ENCODE measurements around the gene SAYSD1.

SAYSD1 gene

DNA sequence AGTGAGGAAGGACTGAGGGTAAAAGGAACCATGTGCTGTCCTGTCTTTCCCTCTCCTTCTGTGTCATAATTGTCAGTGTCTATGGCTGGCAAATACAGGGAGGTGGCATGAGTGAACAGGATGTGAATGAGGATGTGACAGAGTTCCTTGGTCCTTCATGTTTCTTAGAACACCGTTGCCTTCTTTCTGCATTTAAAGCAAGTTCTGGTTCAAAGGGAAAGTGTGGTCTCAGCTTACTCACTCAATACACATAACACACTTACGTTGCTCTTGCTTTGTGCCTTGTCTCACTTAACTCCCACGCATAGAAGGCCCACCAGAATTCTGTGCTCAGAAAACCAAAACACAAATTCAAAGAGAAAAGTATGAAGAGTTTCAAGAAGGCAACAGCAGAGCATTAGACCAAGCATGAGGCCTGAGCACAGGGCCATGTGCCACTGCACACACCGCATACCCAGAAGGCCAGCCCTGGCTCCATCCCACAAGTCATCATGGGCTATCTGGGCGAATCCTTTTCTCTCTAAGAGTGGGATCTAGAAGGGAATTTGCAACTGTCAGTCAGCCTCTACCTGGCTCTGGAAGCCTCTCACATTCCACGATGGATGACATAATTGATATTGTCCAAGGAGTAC is 38.9 kb upstream of the SAYSD1 start:
- no peak overlapping the region for H3K4me2 ChIP-seq (ENCODE audit: low read depth, low read length)
- H2AFZ ChIP-seq (ENCODE audit: low read length) = no peak overlapping the region
- DNase-seq = no peak
- no peaks in the 10 kb centered on the region for H3K36me3 ChIP-seq (replicated peaks; ENCODE audit: insufficient read depth, low read length)
- no peak overlapping the region for H3K27ac ChIP-seq (ENCODE audit: low read length)
- no peaks in the 10 kb centered on the region for H3K9me3 ChIP-seq (replicated peaks; ENCODE audit: insufficient read depth, low read length)
- H3K27me3 ChIP-seq (replicated peaks; ENCODE audit: insufficient read depth, low read length) = no peaks in the 10 kb centered on the region
- no peaks in the 10 kb centered on the region for H3K79me2 ChIP-seq (ENCODE audit: low read length)
- H3K9ac ChIP-seq (ENCODE audit: low read length) = no peak overlapping the region
- H3K4me1 ChIP-seq (ENCODE audit: low read length) = no peaks in the 10 kb centered on the region
- no peaks in the 10 kb centered on the region for H3K9me2 ChIP-seq (replicated peaks; ENCODE audit: insufficient read depth, low read length)
- TF ChIP-seq, protein P1, sequence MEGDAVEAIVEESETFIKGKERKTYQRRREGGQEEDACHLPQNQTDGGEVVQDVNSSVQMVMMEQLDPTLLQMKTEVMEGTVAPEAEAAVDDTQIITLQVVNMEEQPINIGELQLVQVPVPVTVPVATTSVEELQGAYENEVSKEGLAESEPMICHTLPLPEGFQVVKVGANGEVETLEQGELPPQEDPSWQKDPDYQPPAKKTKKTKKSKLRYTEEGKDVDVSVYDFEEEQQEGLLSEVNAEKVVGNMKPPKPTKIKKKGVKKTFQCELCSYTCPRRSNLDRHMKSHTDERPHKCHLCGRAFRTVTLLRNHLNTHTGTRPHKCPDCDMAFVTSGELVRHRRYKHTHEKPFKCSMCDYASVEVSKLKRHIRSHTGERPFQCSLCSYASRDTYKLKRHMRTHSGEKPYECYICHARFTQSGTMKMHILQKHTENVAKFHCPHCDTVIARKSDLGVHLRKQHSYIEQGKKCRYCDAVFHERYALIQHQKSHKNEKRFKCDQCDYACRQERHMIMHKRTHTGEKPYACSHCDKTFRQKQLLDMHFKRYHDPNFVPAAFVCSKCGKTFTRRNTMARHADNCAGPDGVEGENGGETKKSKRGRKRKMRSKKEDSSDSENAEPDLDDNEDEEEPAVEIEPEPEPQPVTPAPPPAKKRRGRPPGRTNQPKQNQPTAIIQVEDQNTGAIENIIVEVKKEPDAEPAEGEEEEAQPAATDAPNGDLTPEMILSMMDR (IDR thresholded peaks at IDR 0.05; ENCODE audit: low read length) = no peak
- TF ChIP-seq EZH2phosphoT487 (IDR thresholded peaks at IDR 0.05; ENCODE audit: low read length) (no peak), EZH2 (optimal IDR thresholded peaks at IDR 0.05; ENCODE audit: low read depth, low read length) (no peak)
- no peak overlapping the region for H3K4me3 ChIP-seq (ENCODE audit: low read length)
- H4K20me1 ChIP-seq (ENCODE audit: insufficient read depth, low read length) = no peaks in the 10 kb centered on the region
- no peaks in the 10 kb centered on the region for H3F3A ChIP-seq (ENCODE audit: insufficient read depth, low read length)

- Histone ChIP-seq H3K27ac (ENCODE audit: low read length) (no peak overlapping the region), H3K4me1 (ENCODE audit: low read length) (no peaks in the 10 kb centered on the region), H3F3A (ENCODE audit: insufficient read depth, low read length) (no peaks in the 10 kb centered on the region), H4K20me1 (ENCODE audit: insufficient read depth, low read length) (no peaks in the 10 kb centered on the region), H3K4me3 (ENCODE audit: low read length) (no peak overlapping the region), H2AFZ (ENCODE audit: low read length) (no peak overlapping the region), H3K9ac (ENCODE audit: low read length) (no peak overlapping the region), H3K4me2 (ENCODE audit: low read depth, low read length) (no peak overlapping the region), H3K79me2 (ENCODE audit: low read length) (no peaks in the 10 kb centered on the region), H3K27me3 (replicated peaks; ENCODE audit: insufficient read depth, low read length) (no peaks in the 10 kb centered on the region), H3K36me3 (replicated peaks; ENCODE audit: insufficient read depth, low read length) (no peaks in the 10 kb centered on the region), H3K9me2 (replicated peaks; ENCODE audit: insufficient read depth, low read length) (no peaks in the 10 kb centered on the region), H3K9me3 (replicated peaks; ENCODE audit: insufficient read depth, low read length) (no peaks in the 10 kb centered on the region)
- no peak for DNase-seq
- TF ChIP-seq EZH2 (optimal IDR thresholded peaks at IDR 0.05; ENCODE audit: low read depth, low read length) (no peak), EZH2phosphoT487 (IDR thresholded peaks at IDR 0.05; ENCODE audit: low read length) (no peak)
- TF ChIP-seq, protein P1 (IDR thresholded peaks at IDR 0.05; ENCODE audit: low read length) = no peak
These were observed 37.3 kb upstream of the SAYSD1 start for GRCh38 chr6:39152262-39152661.

DNA sequence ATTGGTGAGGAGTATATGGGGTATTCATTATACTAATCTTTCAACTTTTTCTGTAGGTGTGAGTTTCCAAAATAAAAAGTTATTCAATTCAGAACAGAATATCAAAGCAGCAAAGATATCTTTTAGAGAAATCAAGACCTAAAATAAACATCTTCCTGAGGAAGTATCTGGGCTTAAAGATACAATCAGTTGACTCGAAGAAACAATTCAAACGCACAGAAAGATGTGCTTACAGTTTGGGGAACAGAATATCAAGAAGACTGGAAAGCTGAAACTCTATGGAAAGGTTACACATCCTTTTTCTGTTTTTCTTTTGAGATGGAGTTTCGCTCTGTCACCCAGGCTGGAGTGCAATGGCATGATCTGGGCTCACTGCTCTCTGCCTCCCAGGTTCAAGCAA is 36.2 kb upstream of the SAYSD1 start:
- Histone ChIP-seq H3K4me2 (ENCODE audit: low read depth, low read length) (no peak overlapping the region), H2AFZ (ENCODE audit: low read length) (no peak overlapping the region), H3K9me3 (replicated peaks; ENCODE audit: insufficient read depth, low read length) (no peaks in the 10 kb centered on the region), H3K4me1 (ENCODE audit: low read length) (no peaks in the 10 kb centered on the region), H4K20me1 (ENCODE audit: insufficient read depth, low read length) (no peaks in the 10 kb centered on the region), H3K36me3 (replicated peaks; ENCODE audit: insufficient read depth, low read length) (no peaks in the 10 kb centered on the region), H3K9me2 (replicated peaks; ENCODE audit: insufficient read depth, low read length) (no peaks in the 10 kb centered on the region), H3K4me3 (ENCODE audit: low read length) (no peak overlapping the region), H3K9ac (ENCODE audit: low read length) (no peak overlapping the region), H3K27ac (ENCODE audit: low read length) (no peak overlapping the region), H3F3A (ENCODE audit: insufficient read depth, low read length) (no peaks in the 10 kb centered on the region), H3K27me3 (replicated peaks; ENCODE audit: insufficient read depth, low read length) (no peaks in the 10 kb centered on the region), H3K79me2 (ENCODE audit: low read length) (no peaks in the 10 kb centered on the region)
- TF ChIP-seq, protein P1 (IDR thresholded peaks at IDR 0.05; ENCODE audit: low read length) = no peak
- TF ChIP-seq EZH2phosphoT487 (IDR thresholded peaks at IDR 0.05; ENCODE audit: low read length) (no peak), EZH2 (optimal IDR thresholded peaks at IDR 0.05; ENCODE audit: low read depth, low read length) (no peak)
- no peak for DNase-seq
